H1 (cell line): ENCODE measurements around the gene ANKS1B. TPM values are rescaled to one million over a fixed set of nuclear protein-coding genes. Genes with fewer than 3 reads are reported as not detected.

Experiments used
- CTCF ChIA-PET: fragments of 300-600 bp; sonication (Branson Sonifier 250); formaldehyde crosslinking; loops from one replicate; lab custom pipeline; 2021; ENCODE audit not compliant: partially characterized antibody; lab: Charles Lee
- POLR2A ChIA-PET: fragments of 300-600 bp; sonication (Branson Sonifier 250); formaldehyde crosslinking; loops from one replicate; lab custom pipeline; 2021; ENCODE audit warnings: inconsistent platforms; ENCODE audit not compliant: partially characterized antibody; lab: Charles Lee
- DNase-seq, 2 experiments: peaks; one replicate each; pipeline versions ENCODE4 v3.0.0 to v3.0.0-alpha.2; 2010 to 2022; ENCODE audit warnings: low spot score in 2 of 2, low read depth in 1 of 2, mixed read lengths in 1 of 2
- FAIRE-seq: peaks from 2 replicates; lab custom pipeline; 2011; peaks lifted over from hg19 to GRCh38; lab: Jason Lieb, UNC
- H2AFZ ChIP-seq: 2 replicates; pipeline ENCODE4 v1.8.1; 2012; ENCODE audit warnings: low read length, inconsistent platforms
- H2AK5ac ChIP-seq: 2 replicates; pipeline ENCODE4 v1.6.1; 2013; ENCODE audit warnings: low read depth, low read length
- H2BK120ac ChIP-seq: replicated peaks from 2 replicates; pipeline ENCODE3; 2013; ENCODE audit warnings: low read depth, low read length, inconsistent platforms
- H2BK12ac ChIP-seq: 2 replicates; pipeline ENCODE4 v1.6.1; 2013; ENCODE audit warnings: low read depth, low read length
- H2BK15ac ChIP-seq: 2 replicates; pipeline ENCODE4 v1.6.1; 2013; ENCODE audit warnings: low read length
- H2BK20ac ChIP-seq: 2 replicates; pipeline ENCODE4 v1.6.1; 2013; ENCODE audit warnings: low read length
- H2BK5ac ChIP-seq: 2 replicates; pipeline ENCODE4 v1.6.1; 2013; ENCODE audit warnings: low read depth, low read length
- H3K14ac ChIP-seq: 2 replicates; pipeline ENCODE4 v1.6.1; 2013; ENCODE audit warnings: inconsistent platforms; ENCODE audit not compliant: insufficient read length
- H3K18ac ChIP-seq: 2 replicates; pipeline ENCODE4 v1.6.1; 2013; ENCODE audit warnings: low read length; ENCODE audit errors: extremely low read depth
- H3K23ac ChIP-seq: 2 replicates; pipeline ENCODE4 v1.6.1; 2013; ENCODE audit warnings: inconsistent platforms; ENCODE audit not compliant: insufficient read length
- H3K23me2 ChIP-seq: 2 replicates; pipeline ENCODE4 v1.6.1; 2013; ENCODE audit warnings: low read depth, low read length
- H3K27ac ChIP-seq: 2 replicates; pipeline ENCODE4 v1.6.1; 2011; ENCODE audit warnings: low read depth, low read length, inconsistent platforms
- H3K27me3 ChIP-seq, 4 experiments: replicated peaks in 1 of 4; 1 replicate in 1 of 4; 2 replicates in 3 of 4; pipeline versions ENCODE4 v1.6.1 to v1.8.1; 2011 to 2013; ENCODE audit warnings: low read length in 3 of 4, mild to moderate bottlenecking in 3 of 4, inconsistent platforms in 2 of 4, mixed read lengths in 2 of 4, moderate library complexity in 1 of 4; ENCODE audit not compliant: control insufficient read depth in 3 of 4, insufficient read depth in 3 of 4; ENCODE audit errors: extremely low read depth in 1 of 4
- H3K36me3 ChIP-seq, 4 experiments: 2 replicates each; pipeline versions ENCODE4 v1.6.1 to v1.8.1; 2011 to 2013; ENCODE audit warnings: mild to moderate bottlenecking in 4 of 4, low read length in 3 of 4, moderate library complexity in 2 of 4, control low read depth in 1 of 4, inconsistent platforms in 1 of 4; ENCODE audit not compliant: insufficient read depth in 4 of 4, control insufficient read depth in 2 of 4
- H3K4ac ChIP-seq: replicated peaks from 2 replicates; pipeline ENCODE3; 2013; ENCODE audit warnings: low read length, low read depth, mixed read lengths, inconsistent platforms; ENCODE audit not compliant: insufficient read length
- H3K4me1 ChIP-seq, 4 experiments: replicated peaks in 1 of 4; 1 replicate in 1 of 4; 2 replicates in 3 of 4; pipeline versions ENCODE4 v1.6.1 to v1.8.1; 2011 to 2013; ENCODE audit warnings: low read length in 3 of 4, inconsistent platforms in 2 of 4, mixed read lengths in 1 of 4; ENCODE audit not compliant: insufficient read depth in 4 of 4, control insufficient read depth in 3 of 4
- H3K4me2 ChIP-seq, 2 experiments: 2 replicates each; pipeline versions ENCODE4 v1.6.1 to v1.8.1; 2011 to 2013; ENCODE audit warnings: low read depth in 2 of 2, low read length in 2 of 2, control low read depth in 1 of 2, inconsistent platforms in 1 of 2, mild to moderate bottlenecking in 1 of 2; ENCODE audit not compliant: insufficient read depth in 1 of 2
- H3K4me3 ChIP-seq, 4 experiments: fragments of 200-600, 300-600 bp in 1 of 4; sonication (generic), shearing (Covaris generic), sonication (Bioruptor Twin) in 1 of 4; 2 replicates each; pipeline versions ENCODE4 v1.5.1 to v1.8.1; 2011 to 2016; ENCODE audit warnings: low read length in 4 of 4, low read depth in 3 of 4, control low read depth in 2 of 4, inconsistent platforms in 2 of 4, mild to moderate bottlenecking in 2 of 4, mixed read lengths in 1 of 4, moderate library complexity in 1 of 4; ENCODE audit not compliant: insufficient read depth in 2 of 4; ENCODE audit errors: extremely low read depth in 1 of 4
- H3K56ac ChIP-seq: replicated peaks from 2 replicates; pipeline ENCODE3; 2013; ENCODE audit warnings: low read depth, mild to moderate bottlenecking, mixed read lengths, low read length, inconsistent platforms; ENCODE audit not compliant: insufficient read length
- H3K79me1 ChIP-seq: 2 replicates; pipeline ENCODE4 v1.6.1; 2013; ENCODE audit warnings: low read depth, low read length, control low read depth
- H3K79me2 ChIP-seq, 2 experiments: 2 replicates each; pipeline versions ENCODE4 v1.6.1 to v1.8.1; 2012 to 2013; ENCODE audit warnings: low read length in 2 of 2, mild to moderate bottlenecking in 2 of 2, inconsistent platforms in 1 of 2; ENCODE audit not compliant: insufficient read depth in 2 of 2, control insufficient read depth in 1 of 2
- H3K9ac ChIP-seq, 4 experiments: replicated peaks in 1 of 4; 1 replicate in 1 of 4; 2 replicates in 3 of 4; pipeline versions ENCODE4 v1.6.1 to v1.8.1; 2011 to 2013; ENCODE audit warnings: low read depth in 3 of 4, low read length in 3 of 4, control low read depth in 2 of 4, mild to moderate bottlenecking in 2 of 4, moderate library complexity in 2 of 4, inconsistent platforms in 1 of 4; ENCODE audit errors: extremely low read depth in 1 of 4
- H3K9me3 ChIP-seq, 2 experiments: 2 replicates each; pipeline versions ENCODE4 v1.6.1 to v1.8.1; 2012 to 2013; ENCODE audit warnings: mild to moderate bottlenecking in 2 of 2, moderate library complexity in 2 of 2, control low read depth in 1 of 2, inconsistent platforms in 1 of 2, low read depth in 1 of 2, low read length in 1 of 2, mixed read lengths in 1 of 2; ENCODE audit not compliant: insufficient read depth in 2 of 2
- H4K20me1 ChIP-seq, 2 experiments: replicated peaks in 1 of 2; 2 replicates each; pipeline versions ENCODE3 to v1.8.1; 2011 to 2013; ENCODE audit warnings: inconsistent platforms in 2 of 2, low read length in 2 of 2, mild to moderate bottlenecking in 1 of 2; ENCODE audit not compliant: insufficient read depth in 2 of 2, control insufficient read depth in 1 of 2
- H4K5ac ChIP-seq: 2 replicates; pipeline ENCODE4 v1.6.1; 2013; ENCODE audit warnings: low read length, low read depth, mixed read lengths, inconsistent platforms; ENCODE audit not compliant: insufficient read length
- H4K8ac ChIP-seq: 2 replicates; pipeline ENCODE4 v1.8.0; 2013; ENCODE audit warnings: mild to moderate bottlenecking, moderate library complexity, low read length, inconsistent platforms; ENCODE audit not compliant: insufficient read depth; ENCODE audit errors: extremely low read depth
- H4K91ac ChIP-seq: replicated peaks from 2 replicates; pipeline ENCODE3; 2013; ENCODE audit warnings: low read length, mixed read lengths, inconsistent platforms; ENCODE audit not compliant: insufficient read length
- CBX5 ChIP-seq: fragments of 300-800, 300-1000 bp; sonication (generic); IDR thresholded peaks from 2 replicates; pipeline ENCODE4 v1.7.1; 2016; ENCODE audit warnings: antibody characterized with exemption, low read length, low read depth
- CEBPB ChIP-seq: IDR thresholded peaks from 2 replicates; pipeline ENCODE4 v1.6.1; 2012; ENCODE audit warnings: low read depth, low read length
- FOSL1 ChIP-seq: IDR thresholded peaks from 2 replicates; pipeline ENCODE4 v1.6.1; 2011; ENCODE audit warnings: mild to moderate bottlenecking, low read depth, low read length, moderate library complexity; ENCODE audit not compliant: insufficient read depth
- GTF2F1 ChIP-seq: IDR thresholded peaks from 2 replicates; pipeline ENCODE4 v1.6.1; 2012; ENCODE audit warnings: low read depth, low read length, improper control_type of control experiment, borderline replicate concordance
- JUN ChIP-seq: IDR thresholded peaks from 2 replicates; pipeline ENCODE4 v1.6.1; 2011; ENCODE audit warnings: low read depth, mild to moderate bottlenecking, improper control_type of control experiment, low read length
- NANOG ChIP-seq: IDR thresholded peaks from 2 replicates; pipeline ENCODE4 v1.6.1; 2011; ENCODE audit warnings: low read length, low read depth, mild to moderate bottlenecking, inconsistent platforms; ENCODE audit not compliant: insufficient read depth, poor library complexity, severe bottlenecking
- POU5F1 ChIP-seq: IDR thresholded peaks from 2 replicates; pipeline ENCODE4 v1.6.1; 2011; ENCODE audit warnings: low read depth, mild to moderate bottlenecking, low read length, moderate library complexity
- SP4 ChIP-seq: IDR thresholded peaks from 2 replicates; pipeline ENCODE4 v1.6.1; 2012; ENCODE audit warnings: low read length, inconsistent platforms
- TBP ChIP-seq: IDR thresholded peaks from 2 replicates; pipeline ENCODE4 v1.6.1; 2011; ENCODE audit warnings: low read depth, low read length, improper control_type of control experiment
- polyA plus RNA-seq, 7 experiments: library from polyadenylated mRNA; depleted of rRNA in 3 of 7; stranded (reverse) in 5 of 7; unstranded in 2 of 7; fragments of >200 nt in 5 of 7; fragments of 200-250 nt in 2 of 7; gene quantifications; 1 replicate in 5 of 7; 2 replicates in 1 of 7; 4 replicates in 1 of 7; pipeline versions ENCODE4 v1.2.1 to v1.2.3, GENCODE V29; 2011 to 2013; ENCODE audit warnings: missing spikeins in 2 of 7, mixed read lengths in 2 of 7
- total RNA-seq: library from RNA; stranded (reverse); fragmentation: NEBNext Ultra II Directional; extraction: Animal tissue kit (Norgen Biotek cat#: 25700); gene quantifications from 2 replicates; pipeline ENCODE4 v1.2.1, GENCODE V29; 2021
- TF ChIP-seq, protein P1 (sequence below): IDR thresholded peaks from 2 replicates; pipeline ENCODE4 v1.6.1; 2011; ENCODE audit warnings: low read depth, mild to moderate bottlenecking, low read length; ENCODE audit not compliant: insufficient read depth
- TF ChIP-seq, protein P2 (sequence below), 3 experiments: IDR thresholded peaks; 1 replicate in 2 of 3; 2 replicates in 1 of 3; pipeline versions ENCODE4 v1.5.1 to v1.6.1; 2011; ENCODE audit warnings: low read length in 3 of 3, mild to moderate bottlenecking in 3 of 3, inconsistent platforms in 2 of 3, low read depth in 1 of 3, moderate library complexity in 1 of 3; ENCODE audit not compliant: insufficient read depth in 1 of 3; ENCODE audit errors: control extremely low read depth in 1 of 3
- TF ChIP-seq, protein P3 (sequence below): IDR thresholded peaks from 2 replicates; pipeline ENCODE4 v1.6.1; 2012; ENCODE audit warnings: inconsistent platforms

Gene ANKS1B
- total and polyA plus RNA-seq, 2 of the 8 experiments (the other 6 are each of a cell fraction or from before 2014, with no cell fraction given), result 2.7 to 6.1 TPM

DNA sequence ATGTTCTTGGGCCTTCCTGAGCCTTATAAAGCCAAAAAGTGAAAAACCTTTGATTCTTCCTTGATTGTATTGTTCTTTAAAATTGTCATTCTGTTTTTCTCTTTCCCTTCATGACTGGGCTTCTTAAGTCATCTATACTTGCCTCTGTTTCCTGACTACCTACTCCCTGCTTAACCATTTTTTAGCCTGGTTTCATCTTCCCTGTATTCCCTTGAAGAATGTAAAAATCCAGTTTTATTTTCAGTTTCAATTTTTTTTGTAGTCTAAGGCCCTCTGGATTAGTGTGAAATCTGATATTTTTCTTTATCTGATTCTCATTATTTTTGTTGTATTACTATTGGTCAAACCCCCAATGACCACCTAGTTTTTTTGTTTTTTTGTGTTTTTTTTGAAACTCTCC, 1293.4 kb downstream of the ANKS1B start:
- H3K9me3 ChIP-seq, result no peaks in the 10 kb centered on the region
- H3K36me3 ChIP-seq, result no peaks in the 10 kb centered on the region
- H4K20me1 ChIP-seq, result no peaks in the 10 kb centered on the region
- H3K4me3 ChIP-seq, result no peak overlapping the region
- H2BK12ac ChIP-seq, result no peak overlapping the region
- H2AK5ac ChIP-seq, result no peak overlapping the region
- H2BK5ac ChIP-seq, result no peak overlapping the region
- H3K14ac ChIP-seq, result no peak overlapping the region
- no peak overlapping the region for H2BK120ac ChIP-seq
- no peak overlapping the region for H4K8ac ChIP-seq
- no peak overlapping the region for H4K91ac ChIP-seq
- H3K18ac ChIP-seq, result no peak overlapping the region
- no peak overlapping the region for H4K5ac ChIP-seq
- H2BK20ac ChIP-seq, result no peak overlapping the region
- H2AFZ ChIP-seq, result no peak overlapping the region
- peaks cover 2 to 8% (median 2%) of the 10 kb centered on the region in 4 experiments; a peak in 3 of 7 replicates for H3K4me1 ChIP-seq
- H3K56ac ChIP-seq, result no peak overlapping the region
- FAIRE-seq (no peak), DNase-seq (no peak)
- H3K9ac ChIP-seq, result no peak overlapping the region
- H3K79me2 ChIP-seq, result no peaks in the 10 kb centered on the region
- H3K79me1 ChIP-seq, result no peaks in the 10 kb centered on the region
- ChIA-PET CTCF (interaction anchor here (0.7 to 0.9 kb wide), 3 partner anchors 52 to 249 kb away, joined by 3 read pairs; no protein-coding TSS in a partner anchor), POLR2A (no interaction called here)
- H3K27me3 ChIP-seq, result no peaks in the 10 kb centered on the region
- H3K4me2 ChIP-seq, result no peak overlapping the region
- H3K23me2 ChIP-seq, result 0 out of 2 replicates have a peak, but pooled peaks cover 2% of the 10 kb centered on the region
- H3K4ac ChIP-seq, result no peak overlapping the region
- H3K23ac ChIP-seq, result no peak overlapping the region
- H3K27ac ChIP-seq, result no peak overlapping the region
- no peak overlapping the region for H2BK15ac ChIP-seq
- no peak for TF ChIP-seq CBX5
- TF ChIP-seq CEBPB, result no peak
- TF ChIP-seq SP4, result no peak
- TF ChIP-seq POU5F1, result no peak
- TF ChIP-seq, protein P1, sequence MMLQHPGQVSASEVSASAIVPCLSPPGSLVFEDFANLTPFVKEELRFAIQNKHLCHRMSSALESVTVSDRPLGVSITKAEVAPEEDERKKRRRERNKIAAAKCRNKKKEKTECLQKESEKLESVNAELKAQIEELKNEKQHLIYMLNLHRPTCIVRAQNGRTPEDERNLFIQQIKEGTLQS, result no peak
- TF ChIP-seq GTF2F1, result no peak
- TF ChIP-seq, protein P2, sequence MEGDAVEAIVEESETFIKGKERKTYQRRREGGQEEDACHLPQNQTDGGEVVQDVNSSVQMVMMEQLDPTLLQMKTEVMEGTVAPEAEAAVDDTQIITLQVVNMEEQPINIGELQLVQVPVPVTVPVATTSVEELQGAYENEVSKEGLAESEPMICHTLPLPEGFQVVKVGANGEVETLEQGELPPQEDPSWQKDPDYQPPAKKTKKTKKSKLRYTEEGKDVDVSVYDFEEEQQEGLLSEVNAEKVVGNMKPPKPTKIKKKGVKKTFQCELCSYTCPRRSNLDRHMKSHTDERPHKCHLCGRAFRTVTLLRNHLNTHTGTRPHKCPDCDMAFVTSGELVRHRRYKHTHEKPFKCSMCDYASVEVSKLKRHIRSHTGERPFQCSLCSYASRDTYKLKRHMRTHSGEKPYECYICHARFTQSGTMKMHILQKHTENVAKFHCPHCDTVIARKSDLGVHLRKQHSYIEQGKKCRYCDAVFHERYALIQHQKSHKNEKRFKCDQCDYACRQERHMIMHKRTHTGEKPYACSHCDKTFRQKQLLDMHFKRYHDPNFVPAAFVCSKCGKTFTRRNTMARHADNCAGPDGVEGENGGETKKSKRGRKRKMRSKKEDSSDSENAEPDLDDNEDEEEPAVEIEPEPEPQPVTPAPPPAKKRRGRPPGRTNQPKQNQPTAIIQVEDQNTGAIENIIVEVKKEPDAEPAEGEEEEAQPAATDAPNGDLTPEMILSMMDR (IDR thresholded peaks at IDR 0.05; ENCODE audit: control extremely low read depth in 1 of 3, insufficient read depth in 1 of 3, low read depth in 1 of 3, low read length in 3 of 3), result no peak
- no peak for TF ChIP-seq JUN
- no peak for TF ChIP-seq NANOG
- TF ChIP-seq, protein P3, sequence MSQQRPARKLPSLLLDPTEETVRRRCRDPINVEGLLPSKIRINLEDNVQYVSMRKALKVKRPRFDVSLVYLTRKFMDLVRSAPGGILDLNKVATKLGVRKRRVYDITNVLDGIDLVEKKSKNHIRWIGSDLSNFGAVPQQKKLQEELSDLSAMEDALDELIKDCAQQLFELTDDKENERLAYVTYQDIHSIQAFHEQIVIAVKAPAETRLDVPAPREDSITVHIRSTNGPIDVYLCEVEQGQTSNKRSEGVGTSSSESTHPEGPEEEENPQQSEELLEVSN, result no peak
- no peak for TF ChIP-seq TBP
- TF ChIP-seq FOSL1, result no peak
